HCT116 (cell line): ENCODE measurements around the gene MAPK8. TPM values are rescaled to one million over a fixed set of nuclear protein-coding genes. Genes with fewer than 3 reads are reported as not detected.
A peak's percentile ranks its signal among the peaks of the same experiment; 100 is the strongest.

Experiments
- ATAC-seq: fragments of 200-7000 bp; cut with Tn5 transposase; 2 replicates; pipeline ENCODE4 v1.9.1; 2020; ENCODE audit warnings: mild to moderate bottlenecking, moderate library complexity
- BruUV-seq: library from RNA; stranded (reverse); fragments of 400-500 nt; replicated peaks from 2 replicates; lab custom pipeline; 2021; lab: Mats Ljungman, UMichigan
- CTCF ChIA-PET: fragments of 300-600 bp; sonication (Branson Sonifier 250); formaldehyde crosslinking; loops from one replicate; lab custom pipeline; 2021; ENCODE audit warnings: antibody characterized with exemption; lab: Charles Lee
- POLR2A ChIA-PET: fragments of 300-600, 350-600 bp; sonication (Branson Sonifier 250); formaldehyde crosslinking; loops from one replicate; lab custom pipeline; 2021; ENCODE audit warnings: antibody characterized with exemption; lab: Charles Lee
- RAD21 ChIA-PET, 2 experiments: fragments of 300-600 bp; sonication (Branson Sonifier 250); formaldehyde crosslinking; loops; one replicate each; lab custom pipeline; 2023; ENCODE audit warnings: low total read pairs in 2 of 2; ENCODE audit not compliant: uncharacterized antibody in 2 of 2, unreplicated experiment in 2 of 2, low non-redundant PET in 1 of 2; lab: Charles Lee
- DNase-seq: peaks from one replicate; pipeline ENCODE4 v3.0.0-alpha.2; 2010; ENCODE audit warnings: low read depth, low spot score
- H2AFZ ChIP-seq: fragments of 200-600 bp; shearing (Covaris generic), sonication (generic); 2 replicates; pipeline ENCODE4 v1.6.1; 2017; ENCODE audit warnings: low read depth, mixed run types, mixed read lengths, antibody characterized with exemption, low read length; ENCODE audit not compliant: poor library complexity, severe bottlenecking
- H3K27ac ChIP-seq: 2 replicates; pipeline ENCODE4 v1.5.1; 2012; ENCODE audit warnings: low read depth, low read length
- H3K27me3 ChIP-seq: fragments of 200-600 bp; sonication (generic); 2 replicates; pipeline ENCODE4 v1.6.1; 2016; ENCODE audit warnings: mixed run types, low read length, mixed read lengths; ENCODE audit not compliant: insufficient read depth
- H3K36me3 ChIP-seq, 2 experiments: fragments of 200-500 bp in 1 of 2; fragments of 200-600 bp in 1 of 2; sonication (Bioruptor generic) in 1 of 2; sonication (generic) in 1 of 2; 2 replicates each; pipeline versions ENCODE4 v1.5.1 to v1.6.1; 2014 to 2016; ENCODE audit warnings: low read length in 2 of 2, inconsistent platforms in 1 of 2, mixed read lengths in 1 of 2, mixed run types in 1 of 2; ENCODE audit not compliant: insufficient read depth in 2 of 2, control insufficient read depth in 1 of 2
- H3K4me1 ChIP-seq, 2 experiments: fragments of 200-600 bp in 1 of 2; sonication (generic) in 1 of 2; 2 replicates each; pipeline versions ENCODE4 v1.5.1 to v1.6.1; 2012 to 2017; ENCODE audit warnings: low read length in 2 of 2, inconsistent platforms in 1 of 2, mild to moderate bottlenecking in 1 of 2, mixed read lengths in 1 of 2, mixed run types in 1 of 2, moderate library complexity in 1 of 2; ENCODE audit not compliant: insufficient read depth in 2 of 2, control insufficient read depth in 1 of 2
- H3K4me2 ChIP-seq: fragments of 200-600 bp; sonication (generic); 2 replicates; pipeline ENCODE4 v1.6.1; 2017; ENCODE audit warnings: mixed run types, low read length, mixed read lengths
- H3K4me3 ChIP-seq, 2 experiments: fragments of 200-600 bp in 1 of 2; sonication (generic) in 1 of 2; replicated peaks in 1 of 2; 2 replicates each; pipeline ENCODE4 v1.5.1; 2011 to 2016; ENCODE audit warnings: low read length in 2 of 2, control low read depth in 1 of 2, low read depth in 1 of 2, mild to moderate bottlenecking in 1 of 2, mixed read lengths in 1 of 2, mixed run types in 1 of 2
- H3K79me2 ChIP-seq: fragments of 200-600 bp; sonication (generic); 2 replicates; pipeline ENCODE4 v1.6.1; 2017; ENCODE audit warnings: mild to moderate bottlenecking, mixed run types, low read length, moderate library complexity, mixed read lengths; ENCODE audit not compliant: insufficient read depth
- H3K9ac ChIP-seq: fragments of 200-600 bp; sonication (generic); 2 replicates; pipeline ENCODE4 v1.6.1; 2016; ENCODE audit warnings: low read length, mixed read lengths
- H3K9me2 ChIP-seq: fragments of 200-600 bp; sonication (generic), shearing (Covaris generic); 2 replicates; pipeline ENCODE4 v1.6.1; 2017; ENCODE audit warnings: mixed run types, mild to moderate bottlenecking, moderate library complexity; ENCODE audit not compliant: insufficient read depth
- H3K9me3 ChIP-seq, 2 experiments: fragments of 200-500 bp in 1 of 2; fragments of 200-600 bp in 1 of 2; sonication (Bioruptor generic) in 1 of 2; sonication (generic) in 1 of 2; 2 replicates each; pipeline ENCODE4 v1.6.1; 2014 to 2017; ENCODE audit warnings: low read length in 2 of 2, mixed read lengths in 2 of 2, inconsistent platforms in 1 of 2, low read depth in 1 of 2, mild to moderate bottlenecking in 1 of 2, mixed run types in 1 of 2, moderate library complexity in 1 of 2; ENCODE audit not compliant: control insufficient read depth in 1 of 2, insufficient read depth in 1 of 2
- H4K20me1 ChIP-seq: fragments of 200-600 bp; sonication (generic), shearing (Covaris generic); 2 replicates; pipeline ENCODE4 v1.6.1; 2017; ENCODE audit warnings: mixed run types, mild to moderate bottlenecking, moderate library complexity; ENCODE audit not compliant: insufficient read depth
- CEBPB ChIP-seq: IDR thresholded peaks from 2 replicates; pipeline ENCODE4 v1.6.1; 2012; ENCODE audit warnings: low read depth
- EZH2 ChIP-seq: fragments of 200-600 bp; sonication (generic); IDR thresholded peaks from 2 replicates; pipeline ENCODE4 v1.6.1; 2017; ENCODE audit warnings: antibody characterized with exemption, mixed run types
- EZH2phosphoT487 ChIP-seq: fragments of 200-600 bp; IDR thresholded peaks from 2 replicates; pipeline ENCODE4 v1.6.1; 2018; ENCODE audit warnings: antibody characterized with exemption, borderline replicate concordance
- MAX ChIP-seq: IDR thresholded peaks from 2 replicates; pipeline ENCODE4 v1.6.1; 2012
- RAD21 ChIP-seq: IDR thresholded peaks from 2 replicates; pipeline ENCODE4 v1.6.1; 2012; ENCODE audit warnings: low read depth, mild to moderate bottlenecking
- TCF7L2 ChIP-seq: IDR thresholded peaks from 2 replicates; pipeline ENCODE4 v1.7.0; 2011; ENCODE audit warnings: borderline replicate concordance, inconsistent platforms; ENCODE audit not compliant: insufficient read depth, insufficient read length; ENCODE audit errors: extremely low read depth
- intact Hi-C: fragments of 100-400 bp; cut with micrococcal nuclease; formaldehyde crosslinking; loops from 2 replicates; pipeline ENCODE4 v1.10.0; 2022
- total RNA-seq: library from RNA; stranded (reverse); gene quantifications from one replicate; pipeline ENCODE4 v1.2.1, GENCODE V29; 2021; ENCODE audit not compliant: unreplicated experiment
- TF ChIP-seq, protein P1 (sequence below), 3 experiments: fragments of 200-600 bp in 1 of 3; sonication (generic) in 1 of 3; IDR thresholded peaks in 2 of 3; conservative IDR thresholded peaks in 1 of 3; 2 replicates each; pipeline ENCODE4 v1.5.1; 2012 to 2017; ENCODE audit warnings: low read depth in 2 of 3, low read length in 2 of 3, antibody characterized with exemption in 1 of 3, borderline replicate concordance in 1 of 3, control low read depth in 1 of 3, mild to moderate bottlenecking in 1 of 3, mixed read lengths in 1 of 3, mixed run types in 1 of 3, moderate library complexity in 1 of 3; ENCODE audit not compliant: insufficient read depth in 1 of 3

Gene MAPK8
- total RNA-seq, 1 experiment from 2014 or later: 71.0 TPM

DNA sequence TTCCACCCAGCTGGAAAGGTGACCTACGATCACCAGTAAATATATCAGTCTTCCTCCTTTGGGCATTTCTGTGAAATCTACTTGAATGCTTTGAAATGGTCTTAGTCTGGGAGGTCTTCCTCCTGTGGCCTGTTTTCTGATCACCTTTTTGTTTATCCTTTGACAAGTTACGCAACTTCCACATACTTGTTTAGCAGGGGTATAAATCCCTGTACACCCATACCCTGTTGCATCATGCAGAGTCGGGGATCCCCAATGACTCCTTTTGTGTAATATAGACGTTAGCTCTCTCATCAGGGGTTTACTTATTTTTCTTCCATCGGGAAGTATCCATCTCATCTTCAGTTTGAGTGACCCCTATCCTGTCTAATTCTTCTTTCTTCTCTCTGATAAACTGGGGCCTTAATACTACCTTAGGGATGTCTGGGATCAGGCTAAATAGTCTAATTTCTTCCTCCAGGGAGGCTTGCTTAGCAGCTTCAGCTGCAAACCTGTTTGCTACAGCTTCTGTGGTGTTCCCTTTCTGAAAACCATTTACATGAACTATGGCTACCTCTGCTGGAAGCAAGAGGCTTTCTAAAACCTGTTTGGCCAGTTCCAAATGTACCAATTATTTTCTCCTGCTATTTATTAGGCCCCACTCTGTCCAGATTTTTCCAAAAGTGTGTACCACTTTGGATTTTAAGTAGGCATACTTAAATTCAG, 25.8 kb downstream of the MAPK8 start:
- peaks cover 30 to 36% of the 10 kb centered on the region in 2 experiments for H3K4me1 ChIP-seq
- ATAC-seq (no peak), DNase-seq (no peak)
- H3K36me3 ChIP-seq: no peaks in the 10 kb centered on the region
- no peaks in the 10 kb centered on the region for H3K9me3 ChIP-seq
- no peaks in the 10 kb centered on the region for H3K27me3 ChIP-seq
- ChIA-PET RAD21 (no interaction called here), CTCF (no interaction called here), POLR2A (no interaction called here)
- TF ChIP-seq RAD21: peak; percentile 27; the same call in 1 of the 2 replicates
- TF ChIP-seq MAX: no peak
- no peak for TF ChIP-seq TCF7L2
- TF ChIP-seq, protein P1, sequence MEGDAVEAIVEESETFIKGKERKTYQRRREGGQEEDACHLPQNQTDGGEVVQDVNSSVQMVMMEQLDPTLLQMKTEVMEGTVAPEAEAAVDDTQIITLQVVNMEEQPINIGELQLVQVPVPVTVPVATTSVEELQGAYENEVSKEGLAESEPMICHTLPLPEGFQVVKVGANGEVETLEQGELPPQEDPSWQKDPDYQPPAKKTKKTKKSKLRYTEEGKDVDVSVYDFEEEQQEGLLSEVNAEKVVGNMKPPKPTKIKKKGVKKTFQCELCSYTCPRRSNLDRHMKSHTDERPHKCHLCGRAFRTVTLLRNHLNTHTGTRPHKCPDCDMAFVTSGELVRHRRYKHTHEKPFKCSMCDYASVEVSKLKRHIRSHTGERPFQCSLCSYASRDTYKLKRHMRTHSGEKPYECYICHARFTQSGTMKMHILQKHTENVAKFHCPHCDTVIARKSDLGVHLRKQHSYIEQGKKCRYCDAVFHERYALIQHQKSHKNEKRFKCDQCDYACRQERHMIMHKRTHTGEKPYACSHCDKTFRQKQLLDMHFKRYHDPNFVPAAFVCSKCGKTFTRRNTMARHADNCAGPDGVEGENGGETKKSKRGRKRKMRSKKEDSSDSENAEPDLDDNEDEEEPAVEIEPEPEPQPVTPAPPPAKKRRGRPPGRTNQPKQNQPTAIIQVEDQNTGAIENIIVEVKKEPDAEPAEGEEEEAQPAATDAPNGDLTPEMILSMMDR (IDR thresholded peaks at IDR 0.05 in 2 of 3, conservative IDR thresholded peaks at IDR 0.05 in 1 of 3; ENCODE audit: borderline replicate concordance in 1 of 3, insufficient read depth in 1 of 3, low read depth in 2 of 3, low read length in 2 of 3): no peak
- TF ChIP-seq CEBPB: 0 out of 2 replicates have a peak, but pooled peaks have one; percentile 24
- no peak for TF ChIP-seq EZH2
- TF ChIP-seq EZH2phosphoT487: no peak
- intact Hi-C loops: no loop called here
- H3K4me3 ChIP-seq: no peak overlapping the region
- H2AFZ ChIP-seq: no peak overlapping the region
- BruUV-seq: no TSS peak
- 0 out of 2 replicates have a peak overlapping the region, but pooled peaks have one; percentile 51 for H3K4me2 ChIP-seq
- H3K9ac ChIP-seq: no peak overlapping the region
- peaks cover 82% of the 10 kb centered on the region for H3K79me2 ChIP-seq
- H3K9me2 ChIP-seq: no peaks in the 10 kb centered on the region
- no peaks in the 10 kb centered on the region for H4K20me1 ChIP-seq
- H3K27ac ChIP-seq: peak overlapping the region; percentile 30
